Measurements from ENCODE around the gene NARS2. TPM values are rescaled to one million over a fixed set of nuclear protein-coding genes. Genes with fewer than 3 reads are reported as not detected.

The NARS2 gene
- total and polyA plus RNA-seq, 9 of the 15 experiments (the other 6 are each of a cell fraction or from before 2014, with no cell fraction given) = 26.8 to 48.0 (median 34.2) TPM

- TF ChIP-seq RBBP5 (IDR thresholded peaks at IDR 0.05; ENCODE audit: borderline replicate concordance, insufficient read depth, low read length, poor library complexity, severe bottlenecking) (no peak), PHB (CRISPR knock-in tag; IDR thresholded peaks at IDR 0.05) (no peak), ZSCAN29 (IDR thresholded peaks at IDR 0.05) (no peak), L3MBTL2 (IDR thresholded peaks at IDR 0.05) (0 out of 2 replicates have a peak, but pooled peaks have one; percentile 19), DEAF1 (CRISPR knock-in tag; IDR thresholded peaks at IDR 0.05) (peak; percentile 71), TFAP4 (CRISPR knock-in tag; IDR thresholded peaks at IDR 0.05; ENCODE audit: borderline replicate concordance) (peak; percentile 65; the same call in 1 of the 2 replicates), SIN3A (IDR thresholded peaks at IDR 0.05; ENCODE audit: borderline replicate concordance in 2 of 2, control insufficient read depth in 1 of 2, low read depth in 2 of 2, low read length in 2 of 2) (0 out of 4 replicates have a peak, but pooled peaks of 1 of the 2 experiments have one; percentile 40), XRCC4 (IDR thresholded peaks at IDR 0.05; ENCODE audit: extremely low read depth, insufficient read depth, insufficient read length) (no peak), JUND (IDR thresholded peaks at IDR 0.05; ENCODE audit: borderline replicate concordance, low read depth, low read length) (0 out of 2 replicates have a peak, but pooled peaks have one; percentile 10), JUND (tag; IDR thresholded peaks at IDR 0.05; ENCODE audit: borderline replicate concordance, low read depth, low read length) (no peak), MYC (IDR thresholded peaks at IDR 0.05; ENCODE audit: low read depth, low read length) (peak; percentile 58; the same call in 1 of the 2 replicates), MYC (CRISPR knock-in tag; IDR thresholded peaks at IDR 0.05; ENCODE audit: borderline replicate concordance, low read depth) (no peak), SMAD4 (CRISPR knock-in tag; conservative IDR thresholded peaks at IDR 0.05) (0 out of 2 replicates have a peak, but pooled peaks have one; percentile 6), ZNF592 (IDR thresholded peaks at IDR 0.05) (peak; percentile 28; the same call in 1 of the 2 replicates), RBM34 (IDR thresholded peaks at IDR 0.05; ENCODE audit: borderline replicate concordance, insufficient read depth, low read length) (no peak), CHD1 (IDR thresholded peaks at IDR 0.05; ENCODE audit: low read length) (no peak), ATF4 (CRISPR knock-in tag; IDR thresholded peaks at IDR 0.05) (no peak), SNAPC5 (CRISPR knock-in tag; IDR thresholded peaks at IDR 0.05) (no peak)
These were observed 9.9 kb downstream of the NARS2 start (continued) for GRCh38 chr11:78564490-78565467.

All from K562 (cell line).